ENCODE results near the gene SENP3. TPM values are rescaled to one million over a fixed set of nuclear protein-coding genes. Genes with fewer than 3 reads are reported as not detected.

SENP3 gene
- total and polyA plus RNA-seq, 2 of the 13 experiments (the other 11 are each of a cell fraction or from before 2014, with no cell fraction given) = 55.8 to 75.4 TPM

DNA sequence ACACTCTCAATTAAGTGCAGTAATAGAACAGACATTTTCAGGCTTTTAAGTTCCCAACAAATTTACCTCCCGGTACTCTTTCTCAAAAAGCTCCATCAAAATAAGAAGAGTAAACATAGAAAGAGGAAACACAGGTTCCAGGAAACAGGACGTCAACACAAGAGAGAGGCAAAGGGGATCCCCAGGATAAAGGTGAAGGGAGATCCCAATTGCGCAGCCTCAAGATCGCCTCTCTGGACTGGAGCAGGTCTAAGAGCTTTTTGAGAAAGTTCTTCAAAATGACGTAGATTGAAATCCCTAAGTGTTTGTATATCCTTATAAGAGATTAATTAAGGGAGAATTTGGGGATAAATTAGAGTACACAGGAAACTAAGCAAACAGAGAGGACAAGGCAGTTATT lies 56.9 kb downstream of the SENP3 start:
- ChIA-PET POLR2A (interaction anchor here (0.6 to 3.5 kb wide), 5 partner anchors 8 to 69 kb away, joined by 3 to 25 read pairs (median 3); partner anchors contain the start of genes ATP1B2, SAT2, SHBG and TP53), CTCF (ENCODE audit: low intra/inter-chr PET ratio, low total read pairs) (no interaction called here)
- no peak for DNase-seq (ENCODE audit: low spot score)
- intact Hi-C loops (cut with micrococcal nuclease; ENCODE audit: unreplicated experiment) = no loop called here
- BruUV-seq (replicated peaks) = no TSS peak
- Histone ChIP-seq H3K27me3 (ENCODE audit: control insufficient read depth in 1 of 2, insufficient read depth in 2 of 2, low read length in 2 of 2) (no peaks in the 10 kb centered on the region), H3K4me1 (ENCODE audit: insufficient read depth, low read length) (peaks cover 29% of the 10 kb centered on the region), H3K27ac (ENCODE audit: extremely low read length, insufficient read depth, low read length) (no peak overlapping the region), H3K9me3 (ENCODE audit: low read length) (no peaks in the 10 kb centered on the region), H3K4me3 (replicated peaks in 1 of 3; ENCODE audit: insufficient read depth in 1 of 3, low read depth in 2 of 3, low read length in 3 of 3) (no peak overlapping the region), H3K36me3 (replicated peaks in 1 of 2; ENCODE audit: control insufficient read depth in 1 of 2, insufficient read depth in 2 of 2, low read length in 2 of 2) (no peaks in the 10 kb centered on the region), H3K9ac (ENCODE audit: insufficient read depth, low read depth, low read length) (no peak overlapping the region), H4K20me1 (ENCODE audit: insufficient read depth, low read length) (no peaks in the 10 kb centered on the region), H3K4me2 (ENCODE audit: low read depth, low read length) (peak overlapping the region; percentile 36; the same call in 1 of the 2 replicates), H2AFZ (ENCODE audit: low read length) (no peak overlapping the region), H3K79me2 (ENCODE audit: insufficient read depth, low read length) (peaks cover 6% of the 10 kb centered on the region)
- TF ChIP-seq ZNF550 (CRISPR knock-in tag; IDR thresholded peaks at IDR 0.05; ENCODE audit: borderline replicate concordance) = no peak
- TF ChIP-seq, protein P1, sequence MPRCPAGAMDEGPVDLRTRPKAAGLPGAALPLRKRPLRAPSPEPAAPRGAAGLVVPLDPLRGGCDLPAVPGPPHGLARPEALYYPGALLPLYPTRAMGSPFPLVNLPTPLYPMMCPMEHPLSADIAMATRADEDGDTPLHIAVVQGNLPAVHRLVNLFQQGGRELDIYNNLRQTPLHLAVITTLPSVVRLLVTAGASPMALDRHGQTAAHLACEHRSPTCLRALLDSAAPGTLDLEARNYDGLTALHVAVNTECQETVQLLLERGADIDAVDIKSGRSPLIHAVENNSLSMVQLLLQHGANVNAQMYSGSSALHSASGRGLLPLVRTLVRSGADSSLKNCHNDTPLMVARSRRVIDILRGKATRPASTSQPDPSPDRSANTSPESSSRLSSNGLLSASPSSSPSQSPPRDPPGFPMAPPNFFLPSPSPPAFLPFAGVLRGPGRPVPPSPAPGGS (CRISPR knock-in tag; IDR thresholded peaks at IDR 0.05) = no peak
- 0 out of 2 replicates have a peak, but pooled peaks have one; percentile 21 for TF ChIP-seq RARA (CRISPR knock-in tag; IDR thresholded peaks at IDR 0.05)
- TF ChIP-seq, protein P2, sequence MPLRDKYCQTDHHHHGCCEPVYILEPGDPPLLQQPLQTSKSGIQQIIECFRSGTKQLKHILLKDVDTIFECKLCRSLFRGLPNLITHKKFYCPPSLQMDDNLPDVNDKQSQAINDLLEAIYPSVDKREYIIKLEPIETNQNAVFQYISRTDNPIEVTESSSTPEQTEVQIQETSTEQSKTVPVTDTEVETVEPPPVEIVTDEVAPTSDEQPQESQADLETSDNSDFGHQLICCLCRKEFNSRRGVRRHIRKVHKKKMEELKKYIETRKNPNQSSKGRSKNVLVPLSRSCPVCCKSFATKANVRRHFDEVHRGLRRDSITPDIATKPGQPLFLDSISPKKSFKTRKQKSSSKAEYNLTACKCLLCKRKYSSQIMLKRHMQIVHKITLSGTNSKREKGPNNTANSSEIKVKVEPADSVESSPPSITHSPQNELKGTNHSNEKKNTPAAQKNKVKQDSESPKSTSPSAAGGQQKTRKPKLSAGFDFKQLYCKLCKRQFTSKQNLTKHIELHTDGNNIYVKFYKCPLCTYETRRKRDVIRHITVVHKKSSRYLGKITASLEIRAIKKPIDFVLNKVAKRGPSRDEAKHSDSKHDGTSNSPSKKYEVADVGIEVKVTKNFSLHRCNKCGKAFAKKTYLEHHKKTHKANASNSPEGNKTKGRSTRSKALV (CRISPR knock-in tag; IDR thresholded peaks at IDR 0.05) = no peak
- TF ChIP-seq, protein P3, sequence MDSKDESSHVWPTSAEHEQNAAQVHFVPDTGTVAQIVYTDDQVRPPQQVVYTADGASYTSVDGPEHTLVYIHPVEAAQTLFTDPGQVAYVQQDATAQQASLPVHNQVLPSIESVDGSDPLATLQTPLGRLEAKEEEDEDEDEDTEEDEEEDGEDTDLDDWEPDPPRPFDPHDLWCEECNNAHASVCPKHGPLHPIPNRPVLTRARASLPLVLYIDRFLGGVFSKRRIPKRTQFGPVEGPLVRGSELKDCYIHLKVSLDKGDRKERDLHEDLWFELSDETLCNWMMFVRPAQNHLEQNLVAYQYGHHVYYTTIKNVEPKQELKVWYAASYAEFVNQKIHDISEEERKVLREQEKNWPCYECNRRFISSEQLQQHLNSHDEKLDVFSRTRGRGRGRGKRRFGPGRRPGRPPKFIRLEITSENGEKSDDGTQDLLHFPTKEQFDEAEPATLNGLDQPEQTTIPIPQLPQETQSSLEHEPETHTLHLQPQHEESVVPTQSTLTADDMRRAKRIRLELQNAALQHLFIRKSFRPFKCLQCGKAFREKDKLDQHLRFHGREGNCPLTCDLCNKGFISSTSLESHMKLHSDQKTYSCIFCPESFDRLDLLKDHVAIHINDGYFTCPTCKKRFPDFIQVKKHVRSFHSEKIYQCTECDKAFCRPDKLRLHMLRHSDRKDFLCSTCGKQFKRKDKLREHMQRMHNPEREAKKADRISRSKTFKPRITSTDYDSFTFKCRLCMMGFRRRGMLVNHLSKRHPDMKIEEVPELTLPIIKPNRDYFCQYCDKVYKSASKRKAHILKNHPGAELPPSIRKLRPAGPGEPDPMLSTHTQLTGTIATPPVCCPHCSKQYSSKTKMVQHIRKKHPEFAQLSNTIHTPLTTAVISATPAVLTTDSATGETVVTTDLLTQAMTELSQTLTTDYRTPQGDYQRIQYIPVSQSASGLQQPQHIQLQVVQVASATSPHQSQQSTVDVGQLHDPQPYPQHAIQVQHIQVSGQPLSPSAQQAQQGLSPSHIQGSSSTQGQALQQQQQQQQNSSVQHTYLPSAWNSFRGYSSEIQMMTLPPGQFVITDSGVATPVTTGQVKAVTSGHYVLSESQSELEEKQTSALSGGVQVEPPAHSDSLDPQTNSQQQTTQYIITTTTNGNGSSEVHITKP (CRISPR knock-in tag; IDR thresholded peaks at IDR 0.05; ENCODE audit: low read depth) = no peak
- TF ChIP-seq BCL6 (CRISPR knock-in tag; IDR thresholded peaks at IDR 0.05) = peak; percentile 44; the same call in 1 of the 2 replicates
- TF ChIP-seq PTBP1 (IDR thresholded peaks at IDR 0.05; ENCODE audit: low read depth, low read length, poor library complexity, severe bottlenecking) = no peak
- in situ Hi-C loops (cut with HindIII; ENCODE audit: extremely low pct_ligation_motif_present, low pct_unique_long_range_greater_than_20kb) = no loop called here
- 36% methylated on average over 5 of the region's 5 CpGs for WGBS (ENCODE audit: low lambda C conversion rate)
- no peak for FAIRE-seq
- ATAC-seq = no peak
